ENCODE measurements around the gene CLDND1.

DNA sequence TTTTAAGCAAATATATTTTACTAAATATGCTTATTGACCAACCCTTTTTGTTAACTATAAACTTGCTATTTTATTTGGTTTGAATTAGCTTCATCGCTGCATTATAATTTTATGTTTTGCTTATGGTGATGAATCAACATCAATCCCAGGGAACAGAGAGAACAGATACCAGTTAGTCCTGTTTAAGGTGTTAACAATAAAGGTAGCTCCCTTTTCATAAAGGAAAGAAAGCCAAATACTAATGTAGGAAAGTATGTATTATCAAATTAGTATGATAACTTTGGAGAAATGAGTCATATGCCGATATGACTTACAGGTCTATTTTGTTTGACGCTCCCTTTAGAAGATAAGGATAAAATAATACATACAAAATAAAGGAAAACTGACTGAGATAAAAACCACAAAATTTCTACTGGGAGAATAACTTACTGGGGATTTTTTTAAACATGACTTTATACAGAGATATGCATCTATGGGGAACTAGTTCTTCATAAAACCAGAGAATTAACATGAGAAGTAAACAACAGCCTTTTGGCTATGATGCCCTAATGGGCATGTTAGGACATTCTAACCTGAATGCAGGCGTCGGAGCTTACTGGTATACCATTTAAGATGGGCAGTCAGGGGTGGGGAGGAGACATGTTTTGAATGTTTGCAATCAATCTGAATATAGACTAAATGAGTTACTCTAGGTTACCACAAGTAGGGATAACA lies 20.7 kb downstream of the CLDND1 start:
- no peak for TF ChIP-seq POLR2A (IDR thresholded peaks at IDR 0.05)
- TF ChIP-seq, protein P1, sequence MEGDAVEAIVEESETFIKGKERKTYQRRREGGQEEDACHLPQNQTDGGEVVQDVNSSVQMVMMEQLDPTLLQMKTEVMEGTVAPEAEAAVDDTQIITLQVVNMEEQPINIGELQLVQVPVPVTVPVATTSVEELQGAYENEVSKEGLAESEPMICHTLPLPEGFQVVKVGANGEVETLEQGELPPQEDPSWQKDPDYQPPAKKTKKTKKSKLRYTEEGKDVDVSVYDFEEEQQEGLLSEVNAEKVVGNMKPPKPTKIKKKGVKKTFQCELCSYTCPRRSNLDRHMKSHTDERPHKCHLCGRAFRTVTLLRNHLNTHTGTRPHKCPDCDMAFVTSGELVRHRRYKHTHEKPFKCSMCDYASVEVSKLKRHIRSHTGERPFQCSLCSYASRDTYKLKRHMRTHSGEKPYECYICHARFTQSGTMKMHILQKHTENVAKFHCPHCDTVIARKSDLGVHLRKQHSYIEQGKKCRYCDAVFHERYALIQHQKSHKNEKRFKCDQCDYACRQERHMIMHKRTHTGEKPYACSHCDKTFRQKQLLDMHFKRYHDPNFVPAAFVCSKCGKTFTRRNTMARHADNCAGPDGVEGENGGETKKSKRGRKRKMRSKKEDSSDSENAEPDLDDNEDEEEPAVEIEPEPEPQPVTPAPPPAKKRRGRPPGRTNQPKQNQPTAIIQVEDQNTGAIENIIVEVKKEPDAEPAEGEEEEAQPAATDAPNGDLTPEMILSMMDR (IDR thresholded peaks at IDR 0.05), result no peak
